ENCODE results near the gene FNDC3B.

The FNDC3B gene

GRCh38 chr3:172127141-172127540, 87.8 kb downstream of the FNDC3B start:
- Histone ChIP-seq H3F3A (ENCODE audit: insufficient read depth) (no peaks in the 10 kb centered on the region), H3K36me3 (ENCODE audit: low read length) (no peaks in the 10 kb centered on the region), H3K79me2 (ENCODE audit: insufficient read depth, low read length) (no peaks in the 10 kb centered on the region), H3K9me2 (replicated peaks; ENCODE audit: insufficient read depth, low read length) (no peaks in the 10 kb centered on the region), H4K20me1 (ENCODE audit: low read depth, low read length) (no peaks in the 10 kb centered on the region), H3K4me2 (ENCODE audit: low read depth, low read length, poor library complexity, severe bottlenecking) (no peak overlapping the region), H2AFZ (ENCODE audit: low read depth, low read length, severe bottlenecking) (no peak overlapping the region), H3K9me3 (ENCODE audit: insufficient read depth, low read length) (no peaks in the 10 kb centered on the region), H3K27me3 (ENCODE audit: low read length) (no peaks in the 10 kb centered on the region), H3K27ac (ENCODE audit: low read depth, low read length) (no peak overlapping the region), H3K4me3 (ENCODE audit: insufficient read depth, low read length, poor library complexity, severe bottlenecking) (no peak overlapping the region), H3K9ac (ENCODE audit: low read length) (no peak overlapping the region)
- TF ChIP-seq EZH2phosphoT487 (conservative IDR thresholded peaks at IDR 0.05; ENCODE audit: low read length) (no peak), CTCF (IDR thresholded peaks at IDR 0.05; ENCODE audit: insufficient read depth, low read length, poor library complexity, severe bottlenecking) (no peak)

- no peaks in the 10 kb centered on the region for H3K79me2 ChIP-seq (ENCODE audit: insufficient read depth, low read length)
- H3K9ac ChIP-seq (ENCODE audit: low read length) = no peak overlapping the region
These were observed 88.7 kb downstream of the FNDC3B start for GRCh38 chr3:172127929-172128580.

GRCh38 chr3:172128858-172129257, 89.5 kb downstream of the FNDC3B start:
- H3K27me3 ChIP-seq (ENCODE audit: low read length) = no peaks in the 10 kb centered on the region
- H3F3A ChIP-seq (ENCODE audit: insufficient read depth) = no peaks in the 10 kb centered on the region
- H3K9ac ChIP-seq (ENCODE audit: low read length) = no peak overlapping the region
- H3K4me2 ChIP-seq (ENCODE audit: low read depth, low read length, poor library complexity, severe bottlenecking) = no peak overlapping the region
- H3K9me2 ChIP-seq (replicated peaks; ENCODE audit: insufficient read depth, low read length) = no peaks in the 10 kb centered on the region
- no peak overlapping the region for H3K27ac ChIP-seq (ENCODE audit: low read depth, low read length)
- no peaks in the 10 kb centered on the region for H3K79me2 ChIP-seq (ENCODE audit: insufficient read depth, low read length)
- no peaks in the 10 kb centered on the region for H4K20me1 ChIP-seq (ENCODE audit: low read depth, low read length)
- no peak overlapping the region for H3K4me3 ChIP-seq (ENCODE audit: insufficient read depth, low read length, poor library complexity, severe bottlenecking)
- H3K9me3 ChIP-seq (ENCODE audit: insufficient read depth, low read length) = no peaks in the 10 kb centered on the region
- no peaks in the 10 kb centered on the region for H3K36me3 ChIP-seq (ENCODE audit: low read length)
- TF ChIP-seq CTCF (IDR thresholded peaks at IDR 0.05; ENCODE audit: insufficient read depth, low read length, poor library complexity, severe bottlenecking) (no peak), EZH2phosphoT487 (conservative IDR thresholded peaks at IDR 0.05; ENCODE audit: low read length) (no peak)
- no peak overlapping the region for H2AFZ ChIP-seq (ENCODE audit: low read depth, low read length, severe bottlenecking)

More at GRCh38 chr3:172127929-172128580, 88.7 kb downstream of the FNDC3B start:
- no peaks in the 10 kb centered on the region for H3K9me3 ChIP-seq (ENCODE audit: insufficient read depth, low read length)
- no peaks in the 10 kb centered on the region for H4K20me1 ChIP-seq (ENCODE audit: low read depth, low read length)
- H3K9me2 ChIP-seq (replicated peaks; ENCODE audit: insufficient read depth, low read length) = no peaks in the 10 kb centered on the region
- H3K4me2 ChIP-seq (ENCODE audit: low read depth, low read length, poor library complexity, severe bottlenecking) = no peak overlapping the region
- no peak for TF ChIP-seq EZH2phosphoT487 (conservative IDR thresholded peaks at IDR 0.05; ENCODE audit: low read length)
- no peak for TF ChIP-seq CTCF (IDR thresholded peaks at IDR 0.05; ENCODE audit: insufficient read depth, low read length, poor library complexity, severe bottlenecking)
- no peaks in the 10 kb centered on the region for H3K27me3 ChIP-seq (ENCODE audit: low read length)
- no peaks in the 10 kb centered on the region for H3K36me3 ChIP-seq (ENCODE audit: low read length)
- H2AFZ ChIP-seq (ENCODE audit: low read depth, low read length, severe bottlenecking) = no peak overlapping the region
- no peaks in the 10 kb centered on the region for H3F3A ChIP-seq (ENCODE audit: insufficient read depth)
- H3K4me3 ChIP-seq (ENCODE audit: insufficient read depth, low read length, poor library complexity, severe bottlenecking) = no peak overlapping the region
- no peak overlapping the region for H3K27ac ChIP-seq (ENCODE audit: low read depth, low read length)

Measured in SU-DHL-6 (cell line).